Umbilical cord (tissue), 2 donors: Measurements from ENCODE around the gene WDR72. TPM values are rescaled to one million over a fixed set of nuclear protein-coding genes. Genes with fewer than 3 reads are reported as not detected.

Experiments used
- DNase-seq: peaks from one replicate; pipeline ENCODE4 v3.0.0-alpha.2; 2015; ENCODE audit warnings: low spot score
- total RNA-seq: library from RNA; depleted of rRNA; stranded (reverse); fragments of >200 nt; gene quantifications from one replicate; pipeline ENCODE4 v1.2.3, GENCODE V29; 2014; ENCODE audit warnings: low replicate concordance; ENCODE audit not compliant: insufficient read depth

Gene WDR72
- total RNA-seq, 1 donor from 2014 or later = 5.1 TPM

DNA sequence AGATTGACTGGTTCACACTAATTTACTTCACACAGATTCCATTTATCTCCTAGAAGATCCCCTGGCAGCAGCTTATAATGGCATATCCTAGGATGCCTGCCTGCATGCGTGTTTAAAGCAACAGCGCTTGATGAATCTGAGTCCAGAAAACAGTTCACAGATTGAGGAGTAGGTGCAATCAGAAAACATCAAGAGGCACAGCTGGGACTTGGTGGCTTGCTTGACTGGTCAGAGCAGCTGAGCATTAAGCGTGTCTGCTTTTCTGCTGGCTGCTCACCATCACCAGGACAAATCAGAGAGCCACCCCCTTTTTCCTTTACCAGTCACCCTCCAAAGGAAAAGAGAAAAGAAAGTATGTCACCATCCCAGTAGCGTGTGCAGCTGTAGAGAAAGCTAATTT, 223.6 kb downstream of the WDR72 start:
- no peak for DNase-seq

DNA sequence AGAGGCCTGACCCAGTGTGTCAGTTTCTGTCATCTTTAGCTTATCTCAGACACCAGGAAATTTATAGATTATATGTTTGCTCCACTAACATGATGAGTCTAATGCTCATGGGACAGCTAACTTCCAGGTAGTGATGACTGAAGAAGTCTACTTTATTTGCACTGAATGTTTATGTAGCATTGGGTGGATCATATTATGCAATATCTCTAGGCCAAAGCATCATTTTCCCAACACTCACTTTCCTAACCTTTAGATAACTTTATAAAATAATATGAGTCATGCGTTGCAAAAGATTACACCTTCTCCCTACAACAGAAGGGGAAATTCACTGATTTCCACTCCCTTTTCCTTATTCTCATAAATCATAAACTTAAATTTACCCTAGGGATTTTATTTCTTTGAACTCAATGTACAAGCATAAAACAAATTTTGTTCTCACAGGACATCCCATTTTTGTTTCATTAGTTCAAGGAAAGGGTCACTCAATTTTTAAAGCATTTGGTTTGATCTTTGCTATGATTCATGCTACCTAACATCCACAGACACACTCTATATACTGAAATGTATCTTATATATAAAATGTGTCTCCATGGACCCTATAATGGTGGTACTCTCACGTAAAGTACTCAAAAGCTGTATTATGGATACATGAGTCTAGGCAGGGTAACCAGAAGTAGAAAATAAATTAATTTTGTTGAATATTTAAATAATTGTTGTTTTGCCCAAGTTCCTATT, 225.2 kb downstream of the WDR72 start:
- no peak for DNase-seq

DNA sequence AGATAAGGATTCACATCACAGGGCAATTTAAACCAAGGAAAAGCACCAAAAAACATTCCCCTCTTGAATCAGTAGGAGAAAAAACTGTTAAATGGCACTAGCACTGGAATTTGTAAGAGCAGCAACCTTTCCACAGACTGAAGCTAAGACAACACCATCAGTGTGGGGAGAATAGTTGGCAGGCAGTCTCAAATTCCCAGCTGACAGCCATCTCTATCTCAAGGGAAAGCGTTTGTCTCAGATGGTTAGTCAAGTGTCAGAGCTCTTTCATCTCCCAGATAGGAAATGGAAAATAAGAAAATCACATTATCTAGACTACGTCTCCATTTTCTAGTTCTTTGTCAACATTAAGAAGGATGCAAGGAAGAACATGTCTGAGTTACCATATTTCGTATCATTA, 228.7 kb downstream of the WDR72 start:
- DNase-seq = no peak

DNA sequence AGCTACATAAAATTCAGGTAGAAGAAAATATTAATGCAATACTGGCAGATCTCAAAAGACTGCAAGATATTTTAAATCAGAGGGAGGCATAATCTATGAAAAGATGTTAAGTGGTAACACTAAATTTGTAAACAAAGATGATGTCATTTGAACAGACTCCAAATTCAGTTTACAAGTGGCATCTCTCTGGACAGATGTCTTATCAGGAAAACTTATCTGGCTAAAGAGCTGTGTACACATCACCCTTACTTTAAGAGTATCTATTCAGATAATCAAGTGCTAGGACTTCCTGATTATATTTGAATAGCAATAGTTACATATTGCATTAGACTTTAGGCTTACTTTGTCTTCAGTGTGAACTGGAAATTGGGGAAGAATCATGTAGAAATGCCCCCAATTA, 231.5 kb downstream of the WDR72 start:
- no peak for DNase-seq

DNA sequence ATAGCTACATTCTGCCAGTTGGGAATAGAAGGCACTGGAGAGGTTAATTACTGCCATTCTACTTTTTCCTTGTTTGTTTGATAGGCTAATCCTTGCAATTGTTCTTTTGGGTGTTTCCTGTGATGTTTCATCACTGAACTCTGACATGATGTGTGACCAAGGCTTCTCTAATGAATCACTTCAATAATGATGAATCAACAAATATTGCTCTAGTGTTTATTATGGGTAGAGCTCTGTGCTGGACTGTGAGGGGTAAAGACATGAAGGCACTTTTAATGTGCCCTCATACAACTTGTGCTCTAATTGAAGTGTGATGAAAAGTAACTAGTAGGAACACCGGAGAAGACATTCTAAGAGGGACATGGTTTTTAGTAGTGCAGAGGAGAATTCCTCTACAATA, 233.6 kb downstream of the WDR72 start:
- DNase-seq = no peak

DNA sequence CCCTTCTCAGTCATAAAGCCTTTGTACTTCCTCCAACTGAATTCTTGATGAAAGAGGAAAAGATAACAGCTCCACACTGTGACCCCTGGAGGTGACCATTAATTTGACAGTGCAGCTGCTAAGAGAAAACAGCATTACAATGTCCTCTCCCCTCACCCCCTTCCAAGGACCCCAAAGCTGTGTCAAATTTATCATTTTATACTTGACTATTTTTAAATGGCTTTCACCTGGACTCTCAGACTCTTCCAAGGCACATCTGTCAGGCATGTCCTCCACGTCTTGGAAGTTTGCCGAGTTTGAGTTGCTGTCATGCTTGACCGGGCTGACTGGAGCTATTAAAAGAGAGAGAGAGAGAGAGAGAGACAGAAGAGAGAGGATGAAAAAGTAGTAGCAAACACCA, 236.5 kb downstream of the WDR72 start:
- no peak for DNase-seq

DNA sequence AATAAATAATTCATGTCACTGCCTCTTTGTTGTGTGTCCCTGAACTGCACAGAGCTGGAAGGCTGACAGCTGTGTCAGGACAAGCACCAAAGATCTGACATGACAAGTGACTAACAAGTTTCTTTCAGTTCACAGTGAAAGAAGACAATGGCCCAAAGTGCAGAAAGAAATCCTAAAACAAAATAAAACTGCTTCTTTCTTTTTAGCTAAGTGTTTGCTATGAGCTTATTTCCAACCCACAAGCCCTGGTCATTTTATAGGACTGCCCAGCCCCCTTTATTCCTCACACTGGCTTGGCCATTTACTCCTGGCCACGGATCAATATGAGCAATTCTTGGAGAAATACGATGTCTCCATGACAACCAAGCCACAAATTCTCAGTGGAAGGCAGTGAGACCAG, 238.5 kb downstream of the WDR72 start:
- DNase-seq = no peak

DNA sequence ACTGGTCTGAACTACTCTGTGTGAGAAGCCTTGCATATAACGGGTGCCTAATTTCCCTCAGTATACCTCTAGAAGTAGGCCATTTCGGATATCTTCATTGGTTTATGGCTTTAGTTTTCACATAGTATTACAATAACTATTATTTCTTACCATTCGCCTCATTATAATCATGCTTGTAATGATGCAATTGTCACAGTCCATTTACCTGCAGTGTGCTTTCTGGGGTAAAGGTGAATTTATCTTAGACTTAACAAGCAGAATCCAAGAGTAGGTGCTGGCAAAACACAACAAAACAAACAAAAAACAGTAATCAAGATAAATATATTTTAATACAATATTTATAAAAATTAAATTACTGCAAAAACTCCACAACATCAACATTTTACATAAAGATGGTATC, 246.0 kb downstream of the WDR72 start:
- no peak for DNase-seq

DNA sequence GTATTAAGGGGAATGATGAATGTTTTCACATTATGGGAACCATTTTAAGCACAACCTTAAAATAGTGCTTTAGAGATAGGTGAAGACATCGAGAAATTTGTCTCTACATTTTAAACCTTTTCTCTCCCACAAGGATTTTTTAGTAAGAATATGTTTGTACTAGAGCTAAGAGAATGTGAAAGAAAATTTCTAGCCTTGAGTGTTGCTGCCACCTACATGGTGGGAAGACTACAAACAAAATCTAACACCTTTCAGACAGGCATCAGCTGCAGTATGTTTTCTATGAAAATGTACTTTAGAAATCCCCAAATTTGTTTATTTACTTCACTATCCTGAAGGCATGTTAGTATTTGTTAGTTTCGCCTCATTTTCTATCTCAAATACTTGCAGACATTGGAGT, 247.4 kb downstream of the WDR72 start:
- DNase-seq = no peak

DNA sequence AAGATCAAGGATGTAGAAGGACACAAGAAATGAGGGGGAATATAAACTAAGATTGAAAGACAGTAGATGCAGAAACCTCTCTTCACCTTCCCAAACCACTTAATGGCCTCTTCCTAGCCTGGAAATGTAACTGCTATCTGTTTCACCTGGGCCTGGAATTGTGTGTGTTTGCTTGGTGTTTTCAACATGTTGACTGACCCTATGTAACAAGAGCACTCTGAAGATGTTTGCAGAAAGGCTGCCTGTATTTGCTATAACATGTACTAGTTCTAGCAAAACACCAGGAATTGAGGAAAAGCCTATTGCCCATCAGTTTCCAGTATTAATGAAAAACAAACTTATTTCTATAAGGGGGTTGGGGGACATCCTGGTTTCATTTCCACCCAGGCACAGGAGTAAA, 248.3 kb downstream of the WDR72 start:
- no peak for DNase-seq

DNA sequence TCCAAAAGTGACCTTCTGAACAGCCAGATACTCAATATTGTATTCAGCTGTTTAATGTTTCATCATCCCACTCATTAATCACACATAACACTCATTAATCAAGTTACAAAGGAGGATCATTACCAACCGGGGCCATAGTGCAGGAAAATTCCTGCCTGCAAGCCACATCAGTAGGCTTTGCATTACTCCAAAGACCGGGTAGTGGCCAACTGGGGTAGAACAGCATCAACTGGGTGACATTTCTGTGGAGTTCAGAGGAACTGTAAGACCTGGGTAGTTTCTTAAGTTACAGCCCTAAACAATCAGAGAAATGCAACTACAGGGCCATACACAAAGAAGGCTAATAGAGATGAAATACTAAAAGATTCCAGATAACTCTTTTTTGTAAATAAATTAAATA, 253.1 kb downstream of the WDR72 start:
- DNase-seq = no peak

DNA sequence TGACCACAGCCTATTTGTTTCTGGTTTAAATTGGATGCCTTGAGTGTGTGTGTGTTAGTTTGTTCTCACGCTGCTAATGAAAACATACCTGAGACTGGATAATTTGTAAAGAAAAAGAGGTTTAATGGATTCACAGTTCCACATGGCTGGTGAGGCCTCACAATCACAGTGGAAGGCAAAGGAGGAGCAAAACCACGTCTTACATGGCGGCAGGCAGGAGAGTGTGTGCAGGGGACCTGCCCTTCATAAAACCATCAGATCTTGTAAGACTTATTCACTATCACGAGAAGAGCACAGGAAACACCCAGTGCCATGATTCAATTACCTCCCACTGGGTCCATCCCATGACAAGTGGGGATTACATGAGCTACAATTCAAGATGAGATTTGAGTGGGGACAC, 260.5 kb downstream of the WDR72 start:
- no peak for DNase-seq

DNA sequence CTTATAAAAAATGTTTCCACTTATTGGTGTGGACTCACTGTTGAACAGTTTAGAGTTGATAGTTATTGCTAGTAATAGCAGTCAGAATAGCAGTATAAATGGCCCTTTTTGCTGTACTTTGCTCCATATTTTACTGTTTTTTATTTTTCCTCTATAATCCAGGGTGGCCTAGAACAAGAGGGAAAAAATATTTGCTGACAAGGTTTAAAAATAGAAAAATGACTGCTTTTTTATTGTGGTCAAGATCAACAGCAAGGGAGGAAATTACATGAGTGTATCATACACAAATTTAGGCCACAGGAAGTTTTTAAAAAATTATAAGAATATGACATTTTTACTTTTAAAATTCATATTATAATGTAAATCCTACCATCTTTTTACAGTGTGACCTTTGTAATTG, 269.1 kb downstream of the WDR72 start:
- DNase-seq = no peak

DNA sequence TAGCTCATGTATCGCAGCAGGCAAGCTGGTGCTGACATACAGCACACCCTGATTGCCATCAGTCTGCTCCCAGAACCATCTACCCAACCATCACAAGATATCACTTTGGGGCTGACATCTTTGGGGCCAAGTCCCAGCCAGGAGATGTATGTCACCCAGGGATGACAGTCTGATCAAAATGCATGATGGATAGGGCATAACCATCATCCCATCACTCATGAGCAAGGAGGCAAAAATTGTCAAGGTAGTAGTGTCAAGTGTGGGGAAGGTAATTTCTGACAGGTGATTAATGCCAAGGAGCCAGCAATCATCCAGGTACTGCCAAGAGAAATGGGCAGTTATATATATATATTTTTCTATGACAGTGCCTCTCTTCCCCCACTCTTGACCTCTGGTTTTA, 277.4 kb downstream of the WDR72 start:
- DNase-seq = no peak

DNA sequence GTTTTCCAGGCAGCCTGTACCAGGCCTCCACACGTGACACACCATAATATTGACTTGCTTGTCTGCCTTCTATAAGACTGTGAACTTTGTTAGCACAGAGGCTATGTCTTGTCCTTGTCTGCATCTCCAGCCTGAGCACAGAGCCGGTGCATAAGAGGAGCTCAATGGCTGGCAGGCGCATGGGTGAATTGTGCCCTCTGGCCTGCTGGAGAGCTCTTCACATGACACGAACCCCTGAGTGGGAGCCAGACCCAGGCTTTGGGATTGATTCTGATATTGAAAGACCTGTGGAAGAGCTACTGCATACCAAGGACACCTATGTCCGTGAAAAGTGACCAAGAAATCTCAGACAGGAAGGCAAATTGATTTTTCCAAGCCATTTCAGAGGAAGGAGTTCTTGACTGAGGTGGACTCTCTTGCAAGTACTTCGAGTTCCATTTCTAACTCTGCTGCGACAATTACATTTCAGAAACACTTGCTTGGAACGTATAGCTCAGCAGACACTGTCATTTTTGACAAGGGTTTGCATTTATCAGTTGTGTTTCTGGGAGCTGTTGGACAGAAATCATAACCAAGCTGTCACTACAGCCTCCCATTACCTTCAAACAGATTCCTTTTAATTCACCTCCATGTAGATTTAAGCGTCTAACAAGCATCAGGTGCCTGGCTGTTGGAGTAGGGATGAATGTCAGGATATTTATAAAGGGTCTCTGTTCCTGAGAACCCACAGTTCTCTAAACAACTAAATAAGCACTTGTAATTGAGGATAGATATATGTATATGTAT, 281.3 kb downstream of the WDR72 start:
- DNase-seq = no peak

DNA sequence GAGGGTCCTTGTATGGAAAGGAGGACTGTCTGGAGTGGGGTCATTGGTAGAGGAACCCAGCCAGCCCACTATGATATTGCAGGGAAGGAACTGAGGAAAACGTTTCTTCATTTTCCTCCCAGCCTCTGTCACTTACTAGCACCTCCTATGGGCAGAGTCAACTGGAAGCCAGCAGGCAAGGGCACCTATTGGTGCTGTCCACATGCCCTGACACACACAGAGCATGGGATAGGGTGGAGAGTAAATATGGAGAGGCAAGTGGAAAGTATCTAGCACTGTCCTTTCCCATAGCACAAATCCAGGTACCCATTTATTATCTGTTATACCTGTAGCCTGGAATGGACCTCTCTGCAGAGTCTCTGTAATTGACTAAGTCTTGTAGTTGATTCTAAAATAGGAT, 285.6 kb downstream of the WDR72 start:
- no peak for DNase-seq

DNA sequence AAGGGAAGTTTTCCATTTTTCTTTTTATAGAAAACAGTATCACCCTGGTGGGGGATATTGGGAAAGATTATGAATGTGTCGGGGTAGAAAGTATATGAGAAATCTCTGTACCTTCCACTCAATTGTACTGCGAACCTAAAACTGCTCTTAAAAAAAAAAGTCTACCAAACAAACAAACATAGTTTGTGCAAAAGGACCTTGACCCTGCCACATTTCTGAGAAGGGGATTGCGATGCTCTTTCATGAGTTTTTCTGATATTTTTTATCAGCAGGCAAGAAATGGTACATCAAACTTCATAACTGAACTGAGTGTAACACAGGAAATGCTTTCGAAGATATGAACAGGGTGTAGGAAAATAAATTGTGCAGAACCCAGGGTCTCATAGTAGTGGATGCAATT, 286.0 kb downstream of the WDR72 start:
- no peak for DNase-seq

DNA sequence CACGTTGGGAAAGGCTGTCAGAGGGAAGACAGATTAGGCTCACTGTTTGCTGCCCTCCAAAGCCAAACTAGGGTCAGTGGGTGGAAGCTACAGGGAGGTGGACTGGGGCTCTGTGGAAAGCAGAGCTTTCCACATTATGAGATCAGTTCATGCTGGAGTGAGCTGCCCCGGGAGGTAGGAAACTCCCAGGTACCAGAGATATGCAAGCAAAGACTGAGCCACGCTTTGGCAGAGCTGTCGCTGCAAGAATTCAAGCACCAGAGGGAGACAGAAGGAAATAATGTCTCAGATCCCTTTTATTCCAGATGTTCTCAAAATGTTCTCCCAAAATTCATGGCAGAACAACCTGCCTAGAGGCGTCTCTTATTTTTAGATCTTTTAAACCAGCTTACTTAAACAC, 286.6 kb downstream of the WDR72 start:
- no peak for DNase-seq

DNA sequence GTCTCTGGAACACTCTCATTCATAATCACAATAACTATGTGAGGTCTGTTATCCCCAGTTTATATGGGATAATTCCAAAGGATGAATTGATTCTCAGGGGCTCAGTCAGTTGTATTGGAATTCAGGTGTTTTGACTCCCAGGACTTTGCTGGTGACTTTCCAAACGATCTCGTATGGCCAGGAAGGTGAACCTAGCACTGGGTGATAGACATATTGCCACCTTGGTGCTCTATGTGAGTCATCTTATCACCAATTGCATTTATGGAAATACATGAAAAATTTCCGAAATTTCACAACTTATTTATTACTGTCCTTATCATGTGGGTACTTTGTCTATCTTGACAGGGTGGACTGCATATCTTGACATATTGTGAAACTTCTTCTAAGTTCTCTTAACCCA, 287.3 kb downstream of the WDR72 start:
- no peak for DNase-seq

DNA sequence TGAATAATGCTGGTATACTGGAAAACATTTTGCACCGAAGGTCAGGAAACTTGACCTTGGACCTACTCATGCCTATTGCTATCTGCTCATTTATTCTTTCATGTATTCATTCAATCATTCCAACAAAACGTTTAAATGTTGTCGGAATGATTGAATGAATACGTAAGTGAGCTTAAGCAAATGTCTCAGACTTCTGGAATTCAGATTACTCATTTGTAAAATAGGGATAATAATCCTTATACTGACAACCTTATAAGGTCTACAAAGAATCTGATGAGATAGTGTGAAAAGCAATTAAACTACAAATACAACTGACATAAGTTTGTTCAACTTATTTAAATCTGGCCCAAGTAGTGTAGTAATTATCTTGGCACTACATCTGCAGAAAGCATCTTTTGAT, 288.7 kb downstream of the WDR72 start:
- no peak for DNase-seq

DNA sequence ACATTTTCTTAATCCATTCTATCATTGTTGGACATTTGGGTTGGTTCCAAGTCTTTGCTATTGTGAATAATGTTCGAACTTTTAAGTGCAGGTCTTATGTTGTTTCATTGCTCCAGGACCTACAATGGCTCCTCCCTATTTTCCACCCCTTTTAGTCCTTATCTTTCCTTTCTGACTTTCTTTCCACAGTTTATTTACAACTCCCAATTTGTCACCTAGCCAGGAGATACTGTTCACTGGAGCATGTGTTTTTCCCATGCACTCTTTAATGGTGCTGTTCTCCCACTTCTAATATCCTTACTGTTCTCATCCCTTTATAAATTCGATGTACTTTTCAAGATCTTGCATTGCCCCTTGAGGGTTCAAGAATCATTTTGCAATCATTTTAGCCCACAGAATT, 290.0 kb downstream of the WDR72 start:
- DNase-seq = no peak
